Endodermal cell (in vitro differentiated cells): ENCODE data around the gene TMEM63A. TPM values are rescaled to one million over a fixed set of nuclear protein-coding genes. Genes with fewer than 3 reads are reported as not detected.

ENCODE experiments used
- DNase-seq: peaks from one replicate; pipeline ENCODE4 v3.0.0-alpha.2; 2017
- H3K27ac ChIP-seq: 2 replicates; pipeline ENCODE4 v1.5.1; 2013; ENCODE audit warnings: mild to moderate bottlenecking, low read depth, low read length, moderate library complexity
- H3K27me3 ChIP-seq: 2 replicates; pipeline ENCODE4 v1.6.1; 2013; ENCODE audit warnings: mild to moderate bottlenecking, low read length, moderate library complexity; ENCODE audit not compliant: insufficient read depth, control insufficient read depth, poor library complexity, severe bottlenecking
- H3K36me3 ChIP-seq: 2 replicates; pipeline ENCODE4 v1.7.0; 2013; ENCODE audit warnings: mild to moderate bottlenecking, low read length, moderate library complexity; ENCODE audit not compliant: control insufficient read depth, insufficient read depth
- H3K4me1 ChIP-seq: one replicate; pipeline ENCODE4 v1.7.0; 2013; ENCODE audit warnings: low read length; ENCODE audit not compliant: control insufficient read depth, insufficient read depth
- H3K4me3 ChIP-seq: 2 replicates; pipeline ENCODE4 v1.5.1; 2013; ENCODE audit warnings: mild to moderate bottlenecking, low read length, moderate library complexity
- H3K9ac ChIP-seq: 2 replicates; pipeline ENCODE4 v1.6.1; 2013; ENCODE audit warnings: mild to moderate bottlenecking, low read length, moderate library complexity; ENCODE audit not compliant: poor library complexity, severe bottlenecking; ENCODE audit errors: extremely low read depth
- H3K9me3 ChIP-seq: 2 replicates; pipeline ENCODE4 v1.6.1; 2013; ENCODE audit warnings: mild to moderate bottlenecking, low read length, moderate library complexity; ENCODE audit not compliant: control insufficient read depth
- H3K27ac Mint-ChIP-seq: 2 replicates; pipeline ENCODE4 v1.8.0; 2020; ENCODE audit warnings: mixed read lengths
- H3K27me3 Mint-ChIP-seq: 2 replicates; pipeline ENCODE4 v1.8.0; 2021; ENCODE audit warnings: mild to moderate bottlenecking, mixed read lengths; ENCODE audit not compliant: insufficient read depth
- H3K36me3 Mint-ChIP-seq: 2 replicates; pipeline ENCODE4 v1.8.0; 2020; ENCODE audit warnings: low read depth, mixed read lengths
- H3K4me1 Mint-ChIP-seq: 2 replicates; pipeline ENCODE4 v1.8.0; 2020; ENCODE audit warnings: mixed read lengths
- H3K4me3 Mint-ChIP-seq: 2 replicates; pipeline ENCODE4 v1.8.0; 2020; ENCODE audit warnings: mild to moderate bottlenecking, moderate library complexity, mixed read lengths
- H3K9me3 Mint-ChIP-seq: 2 replicates; pipeline ENCODE4 v1.8.0; 2020; ENCODE audit warnings: mild to moderate bottlenecking, mixed read lengths
- CTCF ChIP-seq: fragments of 200-600 bp; sonication (generic); conservative IDR thresholded peaks from 2 replicates; pipeline ENCODE4 v1.5.0; 2021; ENCODE audit warnings: antibody characterized with exemption, mild to moderate bottlenecking
- WGBS, 2 experiments: methylation state at CpG; one replicate each; pipeline versions ENCODE4 v1.1.5 to v1.1.7; 2013; ENCODE audit warnings: missing lambda C conversion rate in 2 of 2, mixed read lengths in 1 of 2; ENCODE audit not compliant: insufficient coverage in 1 of 2, insufficient read length in 1 of 2; 5-methylcytosine and 5-hydroxymethylcytosine counted together
- total RNA-seq, 2 donors: library from RNA; stranded (reverse); fragmentation: NEBNext Ultra II Directional in 1 of 2; extraction: Animal tissue kit (Norgen Biotek cat#: 25700) in 1 of 2; gene quantifications; 2 replicates in 1 of 2; 3 replicates in 1 of 2; pipeline ENCODE4 v1.2.1, GENCODE V29; 2021

The TMEM63A gene
- total RNA-seq, 2 donors from 2014 or later, result 194 to 232 TPM

- Mint-ChIP-seq H3K36me3 (peaks cover 33% of the 10 kb centered on the region), H3K4me1 (peaks cover 30% of the 10 kb centered on the region), H3K27me3 (no peaks in the 10 kb centered on the region), H3K9me3 (no peaks in the 10 kb centered on the region), H3K4me3 (no peak overlapping the region), H3K27ac (no peak overlapping the region)
- 67 to 79% methylated on average over 3 to 12 of the region's 12 CpGs for WGBS, 2 experiments
- no peaks in the 10 kb centered on the region for H3K27me3 ChIP-seq
- no peak overlapping the region for H3K27ac ChIP-seq
- H3K9ac ChIP-seq, result peak overlapping the region; percentile 13
- peak; percentile 66 for DNase-seq
- H3K9me3 ChIP-seq, result no peaks in the 10 kb centered on the region
- TF ChIP-seq CTCF, result peak; percentile 17
- peaks cover 43% of the 10 kb centered on the region for H3K36me3 ChIP-seq
- no peak overlapping the region for H3K4me3 ChIP-seq
- H3K4me1 ChIP-seq, result peaks cover 15% of the 10 kb centered on the region
Measured at GRCh38 chr1:225824533-225824941, 57.6 kb downstream of the TMEM63A start.

GRCh38 chr1:225823811-225824261 lies 58.3 kb downstream of the TMEM63A start:
- no peaks in the 10 kb centered on the region for H3K9me3 Mint-ChIP-seq
- no peak for TF ChIP-seq CTCF
- no peak for DNase-seq
- H3K36me3 Mint-ChIP-seq, result peaks cover 31% of the 10 kb centered on the region
- H3K27me3 Mint-ChIP-seq, result no peaks in the 10 kb centered on the region
- H3K4me3 Mint-ChIP-seq, result no peak overlapping the region
- no peak overlapping the region for H3K9ac ChIP-seq
- no peaks in the 10 kb centered on the region for H3K27me3 ChIP-seq
- 81 to 87% methylated on average over 6 to 12 of the region's 12 CpGs for WGBS, 2 experiments
- peak overlapping the region; percentile 22 for H3K27ac ChIP-seq
- peaks cover 15% of the 10 kb centered on the region for H3K4me1 ChIP-seq
- no peaks in the 10 kb centered on the region for H3K9me3 ChIP-seq
- peaks cover 32% of the 10 kb centered on the region for H3K4me1 Mint-ChIP-seq
- H3K27ac Mint-ChIP-seq, result peak overlapping the region; percentile 33
- H3K4me3 ChIP-seq, result no peak overlapping the region
- peaks cover 39% of the 10 kb centered on the region for H3K36me3 ChIP-seq

GRCh38 chr1:225822655-225823403 lies 59.4 kb downstream of the TMEM63A start:
- DNase-seq, result no peak
- TF ChIP-seq CTCF, result no peak
- WGBS, 2 experiments, result 93 to 98% methylated on average over 10 to 12 of the region's 12 CpGs
- H3K9me3 Mint-ChIP-seq, result no peaks in the 10 kb centered on the region
- Histone ChIP-seq H3K4me3 (no peak overlapping the region), H3K4me1 (peaks cover 16% of the 10 kb centered on the region), H3K36me3 (peaks cover 42% of the 10 kb centered on the region), H3K27me3 (no peaks in the 10 kb centered on the region), H3K27ac (no peak overlapping the region), H3K9ac (no peak overlapping the region), H3K9me3 (no peaks in the 10 kb centered on the region)
- H3K4me1 Mint-ChIP-seq, result peaks cover 40% of the 10 kb centered on the region
- H3K27me3 Mint-ChIP-seq, result no peaks in the 10 kb centered on the region
- no peak overlapping the region for H3K4me3 Mint-ChIP-seq
- H3K27ac Mint-ChIP-seq, result no peak overlapping the region
- peaks cover 31% of the 10 kb centered on the region for H3K36me3 Mint-ChIP-seq
